ENCODE data around the gene PID1.

The PID1 gene

DNA sequence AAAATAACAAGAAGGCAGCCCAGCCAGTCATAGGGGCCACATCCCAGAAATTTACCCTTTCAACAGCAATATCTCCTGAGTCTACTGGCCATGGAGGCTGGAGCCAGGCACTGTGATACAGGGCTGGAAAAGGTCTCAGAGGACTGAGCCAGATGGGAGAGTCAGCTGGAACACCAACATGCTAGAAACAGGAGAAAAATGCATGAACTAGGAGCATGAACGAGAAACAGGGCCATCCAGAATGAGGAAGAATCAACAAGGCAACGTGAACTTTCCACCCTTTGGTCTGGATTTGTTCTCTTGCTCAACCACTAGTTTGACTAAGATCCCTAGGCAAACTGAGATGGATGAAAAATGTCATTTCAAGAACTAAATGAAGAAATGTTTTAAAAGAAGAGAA is 13.1 kb downstream of the PID1 start:
- no peak for DNase-seq

DNA sequence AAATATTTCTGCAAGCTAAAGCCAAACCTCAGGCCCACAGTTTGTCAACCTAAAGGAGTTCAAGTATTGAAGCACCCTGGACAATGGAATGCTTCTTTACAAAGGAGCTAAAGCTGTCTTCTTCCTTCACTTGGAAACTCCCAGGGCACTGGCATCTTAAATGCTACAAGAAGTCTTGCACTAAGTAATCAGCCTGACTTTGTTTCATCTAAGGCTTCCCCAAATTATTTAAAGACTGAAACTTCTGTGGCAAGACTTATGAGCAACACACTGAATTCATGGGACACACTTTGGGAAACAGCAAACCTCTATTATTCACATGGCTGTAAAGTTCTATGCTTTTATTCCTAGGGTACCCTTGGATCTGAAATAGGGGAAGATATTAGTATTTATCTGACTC is 14.7 kb downstream of the PID1 start:
- DNase-seq = no peak

DNA sequence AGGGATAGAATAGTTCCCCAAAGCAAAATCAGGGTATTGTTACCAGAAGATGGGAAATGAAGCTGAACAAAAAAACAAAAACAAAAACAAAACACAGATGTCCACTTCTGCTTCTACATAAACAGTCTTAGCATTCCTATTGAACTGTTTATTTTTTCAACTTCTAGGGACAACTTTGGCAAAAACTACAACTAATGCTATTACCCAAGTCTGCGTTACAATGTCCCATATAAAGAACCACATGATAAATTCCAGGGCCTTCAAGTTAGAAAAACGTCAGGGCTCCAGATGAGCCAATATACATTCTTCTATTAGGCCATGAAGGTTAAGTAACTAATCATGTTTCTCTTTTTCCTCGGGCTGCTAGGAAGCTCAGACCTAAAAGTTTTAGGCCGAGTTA is 16.9 kb downstream of the PID1 start:
- DNase-seq = no peak

DNA sequence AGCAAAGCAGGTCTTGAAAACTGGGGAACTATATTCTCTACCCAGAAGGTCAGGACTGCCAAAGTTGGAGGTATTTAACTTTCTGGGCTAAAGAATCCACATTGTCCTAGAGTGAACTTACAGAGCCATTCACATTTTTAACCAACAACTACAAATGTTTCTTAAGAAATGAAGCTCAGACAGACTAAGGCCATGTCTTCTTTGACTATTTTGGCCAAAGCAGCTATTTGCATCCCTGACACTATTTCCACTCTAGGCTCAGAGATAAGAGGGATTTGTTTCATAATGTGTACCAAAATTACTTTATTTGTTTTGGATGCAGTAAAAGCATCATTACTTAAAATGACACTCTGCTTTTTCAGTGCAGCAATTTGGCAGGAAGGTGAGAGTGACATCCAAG is 18.1 kb downstream of the PID1 start:
- DNase-seq = no peak

DNA sequence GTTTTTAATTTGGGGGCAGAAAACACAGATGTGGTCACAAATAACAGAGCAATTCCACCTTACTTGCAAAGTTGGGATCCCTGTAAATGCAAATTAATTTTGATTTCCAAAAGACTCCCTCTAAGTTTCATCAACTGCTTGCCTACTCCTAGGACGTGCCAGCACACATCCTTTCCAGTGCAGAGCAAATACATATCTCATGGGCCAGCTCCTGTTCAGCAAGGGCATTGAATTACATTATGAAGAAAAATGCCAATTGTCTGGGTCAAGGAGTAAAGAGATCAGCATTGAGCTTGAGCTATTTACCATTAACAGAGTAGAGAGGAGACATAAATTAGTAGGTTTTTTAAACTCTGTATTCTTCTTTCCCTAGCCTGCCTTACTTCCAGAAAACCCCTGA is 18.8 kb downstream of the PID1 start:
- no peak for DNase-seq

DNA sequence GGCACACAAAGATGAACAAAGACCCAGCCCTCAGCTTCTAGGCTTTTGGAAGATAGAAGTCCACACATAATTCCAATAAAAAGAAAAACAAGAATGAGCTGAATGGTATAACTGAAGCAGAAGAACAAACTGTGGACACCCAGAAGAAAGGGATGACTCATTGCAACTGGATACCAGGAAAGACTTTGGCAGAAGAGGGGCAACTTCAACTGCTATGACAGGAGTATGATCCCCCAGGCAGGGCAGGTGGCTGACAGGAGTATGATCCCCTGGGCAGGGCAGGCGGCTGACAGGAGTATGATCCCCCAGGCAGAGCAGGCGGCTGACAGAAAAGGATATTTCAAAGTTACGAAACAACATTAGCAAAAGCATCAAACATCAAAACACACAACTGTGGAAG is 21.6 kb downstream of the PID1 start:
- DNase-seq = no peak

DNA sequence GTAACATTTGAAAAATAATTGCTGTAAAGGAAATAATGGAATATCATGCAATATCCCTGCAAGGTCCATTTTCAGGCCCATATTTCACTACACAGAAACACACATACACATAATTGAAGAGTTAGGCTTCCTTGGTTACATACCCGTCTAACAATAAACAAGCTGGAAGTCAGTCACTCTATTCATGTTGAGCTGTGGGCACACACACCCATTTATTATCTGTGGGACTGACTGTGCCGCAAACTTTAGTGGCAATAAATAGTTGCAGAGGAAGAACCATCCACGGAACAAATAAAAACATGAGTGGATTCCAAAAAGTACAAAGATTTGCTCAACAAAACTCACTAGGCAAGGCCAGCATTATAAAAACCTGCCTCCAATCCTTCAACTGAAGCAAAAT is 24.8 kb downstream of the PID1 start:
- no peak for DNase-seq

DNA sequence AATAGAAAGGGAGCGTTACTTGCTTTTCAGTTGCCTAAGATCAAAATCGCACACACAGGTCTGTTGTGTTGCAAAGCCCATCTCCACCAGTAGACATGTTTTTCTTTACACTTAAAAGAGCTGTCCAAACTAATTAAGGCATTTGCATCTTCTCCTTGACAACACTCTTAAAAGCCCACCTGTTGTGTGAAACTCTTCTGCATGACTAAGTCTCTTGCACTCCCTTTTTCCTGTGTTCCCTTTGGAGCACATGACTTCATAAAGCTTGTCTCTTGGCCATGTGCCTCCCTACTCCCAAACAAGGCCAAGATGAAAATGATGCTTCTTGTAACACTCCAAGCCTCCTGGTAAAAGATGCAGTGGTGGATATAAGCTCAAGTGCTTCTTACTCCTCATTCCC is 26.1 kb downstream of the PID1 start:
- no peak for DNase-seq

DNA sequence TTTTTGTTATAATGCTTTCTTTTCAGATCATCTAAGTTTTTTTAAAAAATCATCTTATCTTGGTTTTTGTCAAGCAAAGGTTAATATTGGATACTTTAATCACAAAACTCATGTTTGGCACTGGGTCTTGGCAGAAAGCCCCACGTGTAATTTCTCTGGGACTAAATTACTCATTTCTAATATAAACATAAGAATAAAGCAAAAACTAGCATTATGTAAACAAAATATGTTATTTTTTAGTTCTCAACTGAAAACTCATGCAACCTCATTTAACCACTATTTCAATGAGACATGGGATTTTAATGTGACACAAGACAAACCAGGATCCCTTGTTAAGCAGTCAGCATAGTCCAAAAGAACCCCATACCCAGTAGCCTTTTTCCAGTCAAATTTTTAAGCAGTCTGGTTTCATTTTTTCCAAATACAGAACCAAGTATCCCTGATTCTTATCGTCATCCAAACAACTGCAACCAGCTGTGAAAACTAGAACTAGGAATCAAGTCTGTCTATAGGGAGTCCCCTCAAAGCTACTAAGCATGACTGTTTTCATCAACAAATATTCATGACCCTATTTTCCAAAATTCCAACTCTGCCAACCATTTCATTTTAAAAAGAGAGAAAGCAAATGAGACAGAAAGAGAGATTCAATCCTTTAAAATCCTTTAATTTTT is 27.1 kb downstream of the PID1 start:
- DNase-seq = no peak

DNA sequence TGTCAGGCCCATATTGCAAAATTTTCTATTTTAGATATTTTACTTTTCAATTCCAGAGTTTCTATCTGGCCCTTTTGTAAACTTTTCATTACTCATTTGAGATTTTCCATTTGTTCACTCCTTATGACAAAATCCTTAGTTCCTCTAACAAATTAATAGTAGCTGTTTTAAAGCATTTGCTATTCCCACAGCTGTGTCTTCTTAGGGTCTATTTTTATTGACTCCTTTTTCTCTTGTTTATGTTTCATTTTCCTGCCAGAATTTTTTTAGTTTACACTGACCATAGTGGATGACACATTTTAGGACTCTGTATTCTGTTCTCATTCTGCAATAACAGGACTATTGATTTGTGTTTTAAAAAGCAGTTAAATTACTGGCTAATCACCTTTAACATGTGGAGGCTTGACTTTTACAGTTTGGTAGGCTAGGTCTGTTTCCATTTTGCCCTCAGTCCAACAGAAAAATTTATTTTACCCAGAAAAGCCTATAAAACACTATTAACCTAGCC is 30.0 kb downstream of the PID1 start:
- DNase-seq = no peak

DNA sequence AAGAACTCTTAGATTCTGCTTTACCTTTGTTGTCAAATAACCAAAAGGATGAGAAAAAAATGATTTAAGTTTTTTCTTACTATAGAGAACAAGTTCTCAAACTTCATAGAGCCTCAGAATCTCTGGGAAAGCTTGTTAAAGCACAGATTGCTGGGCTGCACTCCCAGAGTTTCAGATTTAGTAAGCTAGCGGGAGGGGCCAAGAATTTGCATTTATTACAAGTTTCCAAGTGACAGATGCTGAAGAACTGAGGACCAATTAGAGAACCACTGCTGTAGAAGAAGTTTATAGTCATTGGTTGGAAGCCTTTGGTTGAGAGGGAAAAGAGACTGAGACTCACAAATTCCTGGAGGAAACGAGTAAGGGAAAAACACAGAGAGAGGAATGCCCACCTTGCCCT is 32.1 kb downstream of the PID1 start:
- DNase-seq = no peak

DNA sequence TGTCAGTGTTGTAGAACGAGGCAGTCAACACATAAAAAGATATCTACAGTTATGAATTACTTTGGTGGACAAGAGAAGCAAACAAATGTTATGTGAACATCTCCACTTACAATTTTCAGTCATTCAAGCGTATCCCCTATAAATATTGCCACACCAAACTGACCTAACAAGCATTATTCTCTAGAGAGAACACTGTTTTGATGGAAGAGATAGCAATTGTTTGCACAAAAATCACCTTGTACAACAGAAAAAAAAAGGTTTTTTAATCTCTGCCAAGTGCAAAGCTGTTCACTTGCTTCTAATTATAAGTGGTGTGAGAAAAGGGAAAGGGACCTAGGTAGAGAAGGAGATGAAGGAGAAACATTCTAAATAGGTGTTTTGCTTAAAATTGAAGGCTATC is 33.8 kb downstream of the PID1 start:
- DNase-seq = no peak

DNA sequence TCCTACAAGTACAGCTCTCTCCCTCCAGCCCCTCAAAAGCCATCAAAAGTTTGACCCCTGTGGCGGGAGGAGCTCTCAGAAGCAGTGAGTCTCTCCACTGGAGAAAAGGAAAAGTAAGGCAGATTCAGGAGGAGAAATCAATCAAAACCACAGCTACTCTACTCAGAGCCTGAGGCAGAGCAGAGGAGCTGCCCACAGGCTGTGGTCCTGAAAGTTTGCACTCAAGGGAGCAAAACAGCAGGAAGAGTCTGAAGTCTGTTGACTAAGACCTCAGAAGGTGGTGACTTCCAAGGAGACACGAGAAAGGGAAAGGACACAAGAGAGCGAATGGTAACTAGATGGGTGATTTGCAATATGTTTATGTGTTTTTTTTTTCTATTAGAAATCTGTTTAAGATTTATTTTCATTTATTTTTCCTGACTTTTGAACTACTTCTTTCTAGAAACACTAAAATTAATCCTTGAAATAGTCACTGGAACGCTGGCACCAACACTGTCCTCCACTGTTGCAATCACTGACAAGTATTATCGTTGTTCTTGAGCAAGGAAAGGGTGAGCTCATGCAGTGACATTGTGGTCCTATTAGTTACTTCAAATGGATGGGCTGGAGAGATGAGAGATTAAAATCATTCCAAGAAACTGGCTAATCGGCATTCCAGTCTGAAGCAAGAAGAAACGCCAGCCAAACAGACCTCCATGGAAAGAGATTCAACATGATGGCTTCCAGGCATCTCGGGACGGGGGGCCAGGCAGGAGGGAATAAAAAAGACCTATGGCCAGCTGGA is 35.8 kb downstream of the PID1 start:
- no peak for DNase-seq

DNA sequence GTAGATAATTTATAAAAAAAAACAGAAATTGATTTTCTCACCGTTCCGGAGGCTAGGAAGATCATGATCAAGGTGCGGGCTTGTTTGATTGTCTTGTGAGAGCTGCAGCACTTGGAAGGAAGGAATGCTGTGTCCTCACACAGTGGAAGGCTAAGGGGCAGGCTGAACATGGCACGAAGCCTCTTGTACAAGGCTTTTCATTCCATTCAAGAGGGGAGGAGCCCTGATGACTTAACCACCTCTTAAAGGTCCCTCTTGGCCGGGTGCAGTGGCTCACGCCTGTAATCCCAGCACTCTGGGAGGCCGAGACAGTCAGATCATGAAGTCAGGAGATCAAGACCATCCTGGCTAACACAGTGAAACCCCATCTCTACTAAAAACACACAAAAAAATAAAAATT is 39.2 kb downstream of the PID1 start:
- no peak for DNase-seq

DNA sequence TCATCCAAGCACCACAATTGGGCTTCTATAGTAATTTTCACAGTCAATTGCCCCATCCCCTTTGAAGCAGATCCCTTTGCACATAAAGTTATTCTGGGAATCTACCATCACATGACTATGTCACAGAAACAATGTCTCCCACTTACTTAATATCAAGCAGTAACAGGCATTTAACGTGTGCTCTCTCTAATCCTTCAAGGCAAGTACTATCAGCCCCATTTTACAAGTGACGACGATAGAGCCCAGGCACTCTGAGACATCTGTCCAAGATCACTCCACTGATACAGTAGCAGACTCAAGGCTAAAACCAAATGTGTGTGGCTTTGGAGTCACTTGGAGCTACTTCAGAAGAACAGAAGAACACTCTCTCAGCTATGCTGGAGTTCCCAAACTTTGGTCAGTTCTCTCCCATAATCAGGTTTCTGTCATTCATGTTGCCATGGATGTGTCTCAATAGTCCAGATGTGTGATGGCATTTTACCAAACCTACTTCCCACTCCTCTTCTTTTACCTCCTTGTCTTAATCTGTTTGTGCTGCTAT is 39.7 kb downstream of the PID1 start:
- DNase-seq = no peak

DNA sequence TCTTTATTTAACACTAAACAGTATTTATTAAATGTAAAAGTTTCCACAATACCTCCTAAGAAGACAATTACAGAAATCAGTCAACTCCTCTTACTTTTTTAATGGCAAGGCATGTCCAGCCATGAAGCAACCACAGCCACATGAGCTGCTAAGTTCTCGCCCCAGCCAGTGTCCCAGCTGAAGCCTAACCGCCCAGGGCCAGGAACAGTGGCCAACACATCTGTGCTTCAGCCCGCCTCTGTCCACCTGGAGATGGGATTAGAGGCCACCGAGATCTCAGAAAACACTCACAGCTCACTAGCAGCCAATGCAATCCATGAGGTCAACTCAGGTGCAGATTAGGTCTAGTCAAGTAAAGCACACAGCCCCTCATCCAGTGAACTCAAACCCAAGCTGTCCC is 40.2 kb downstream of the PID1 start:
- DNase-seq = no peak

DNA sequence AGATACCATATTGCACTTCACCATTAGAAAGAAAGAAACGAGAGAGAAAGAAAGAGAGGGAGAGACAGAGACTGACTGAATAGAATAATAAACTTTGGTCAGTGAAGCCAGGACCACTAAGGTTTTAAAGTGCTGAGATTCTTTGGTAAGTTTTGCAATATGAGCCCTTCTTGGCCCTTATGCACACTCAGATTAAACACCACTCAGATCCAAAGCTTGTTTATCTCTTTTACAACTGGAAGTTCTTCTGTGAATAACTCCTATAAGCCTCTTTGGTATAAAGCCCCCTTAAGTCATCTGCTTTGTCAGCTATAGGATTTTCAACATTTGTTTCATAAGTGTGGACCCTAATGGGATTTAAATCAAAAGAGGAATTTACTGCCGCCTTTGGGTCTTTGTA is 40.8 kb downstream of the PID1 start:
- no peak for DNase-seq

DNA sequence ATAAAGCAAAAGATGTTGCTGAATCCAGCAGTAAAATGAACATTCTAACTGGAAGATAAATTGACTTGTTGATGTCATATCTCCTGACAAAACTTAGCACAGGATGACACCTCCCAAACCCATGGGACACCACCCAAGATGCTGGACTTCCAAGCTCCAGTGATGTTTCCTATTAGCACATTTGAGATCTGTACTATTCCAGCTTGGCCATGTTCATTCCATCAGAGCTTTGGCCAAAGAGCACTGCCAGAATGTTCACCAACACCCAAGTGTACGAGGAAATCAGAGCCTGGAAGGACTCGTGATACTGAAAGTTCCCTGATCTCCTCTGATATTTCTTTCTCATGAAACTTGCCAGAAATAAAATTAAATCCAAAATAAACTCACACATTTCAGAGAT is 44.7 kb downstream of the PID1 start:
- no peak for DNase-seq

DNA sequence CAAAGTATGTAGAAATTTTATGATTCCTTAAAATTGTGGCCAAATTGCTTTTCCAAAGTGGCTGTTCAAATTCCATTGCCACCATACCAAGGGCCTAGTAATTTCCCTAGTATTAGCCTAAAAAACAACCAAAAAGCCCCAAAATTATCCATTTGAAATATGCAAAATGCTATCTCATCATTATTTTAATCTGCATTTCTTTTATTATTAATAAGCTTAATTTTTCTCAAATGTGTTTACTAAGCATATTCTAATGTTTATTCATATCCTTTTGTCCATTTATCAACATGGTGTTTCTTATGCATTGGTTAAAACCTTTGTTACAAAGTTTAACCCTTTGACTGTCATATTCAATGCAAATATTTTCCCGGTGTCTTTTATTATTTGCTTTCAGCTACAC is 48.0 kb downstream of the PID1 start:
- DNase-seq = no peak

DNA sequence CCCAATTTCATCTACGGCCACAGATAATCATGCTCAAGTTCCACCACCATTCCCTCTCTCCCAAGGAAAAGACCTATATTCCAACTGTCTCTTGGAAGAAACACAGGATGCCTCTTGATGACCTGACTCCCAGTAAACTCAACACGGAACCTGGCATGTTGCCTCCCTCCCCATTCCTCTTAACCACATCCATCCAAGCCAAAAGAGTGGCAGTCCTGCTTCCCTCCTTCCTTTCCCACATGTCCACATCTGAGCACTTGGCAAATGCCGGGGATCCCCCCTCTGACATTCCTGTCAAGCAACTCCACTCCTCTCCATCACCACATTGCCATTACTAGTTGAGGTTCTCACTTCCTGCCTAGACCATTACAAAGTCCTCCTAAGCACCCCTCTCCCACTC is 49.4 kb downstream of the PID1 start:
- DNase-seq = no peak

DNA sequence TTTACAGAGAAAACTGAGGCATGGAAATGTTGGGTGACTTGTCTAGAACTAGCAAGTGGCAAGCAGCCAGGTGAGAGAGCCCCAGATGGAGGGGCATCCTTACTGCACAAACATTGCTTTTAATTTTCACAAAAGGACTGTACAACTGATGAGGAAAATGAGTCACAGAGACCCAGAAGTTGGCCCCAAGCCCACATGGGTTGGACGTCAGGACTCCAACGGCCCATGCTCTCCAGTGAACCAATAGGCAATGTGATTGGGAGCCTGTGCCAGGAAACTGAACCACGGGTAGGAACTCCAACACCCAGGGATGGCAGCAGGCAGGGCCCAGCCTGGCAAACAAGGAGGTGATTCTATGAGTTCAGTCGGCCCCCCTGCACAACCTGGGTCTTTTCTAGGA is 50.8 kb downstream of the PID1 start:
- no peak for DNase-seq

DNA sequence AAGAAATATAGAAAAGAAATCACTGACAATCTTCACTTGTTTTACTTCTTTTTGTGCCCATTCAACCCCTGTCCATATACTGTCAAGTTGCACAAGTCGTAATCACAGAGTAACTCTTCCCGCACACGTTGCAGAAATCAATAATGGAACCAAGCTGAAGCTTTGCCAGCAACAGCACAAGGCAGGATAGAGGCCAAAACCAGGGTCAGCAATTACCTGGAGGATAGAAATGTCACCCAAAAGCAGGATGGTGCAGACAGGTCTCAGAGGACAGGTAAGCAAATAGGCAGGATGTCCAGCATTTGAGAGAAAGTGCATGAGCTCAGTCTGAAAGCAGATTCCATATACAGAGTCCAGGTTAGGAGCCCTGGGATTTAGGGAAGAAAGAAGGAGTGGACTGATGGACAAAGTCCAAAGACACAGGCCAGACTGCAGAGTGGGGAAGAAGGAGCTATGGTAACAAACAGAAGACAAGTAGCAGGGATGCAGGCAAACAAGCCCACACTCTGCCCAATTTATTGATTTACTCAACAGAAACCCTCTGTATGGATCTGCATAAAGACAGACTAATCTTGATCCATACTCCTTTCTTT is 52.7 kb downstream of the PID1 start:
- DNase-seq = no peak

DNA sequence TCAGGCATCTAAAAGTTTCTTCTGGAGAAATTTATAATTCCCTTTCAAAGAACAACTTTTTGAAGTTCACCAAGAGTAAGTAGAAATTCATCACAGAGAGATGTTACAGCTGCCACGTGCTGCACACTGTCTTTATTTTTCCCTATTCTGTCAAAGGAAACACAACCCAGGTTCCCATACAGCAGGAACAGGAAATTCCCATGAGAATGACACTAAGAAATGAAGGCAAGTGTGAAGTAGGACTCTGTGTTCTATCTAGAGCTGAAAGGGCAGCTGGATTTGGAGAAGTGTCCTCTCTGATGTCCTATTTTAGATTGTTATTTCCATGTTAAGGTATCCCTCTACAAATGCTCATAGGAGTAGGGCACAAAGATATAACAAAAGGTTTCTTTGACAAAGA is 58.8 kb downstream of the PID1 start:
- no peak for DNase-seq

DNA sequence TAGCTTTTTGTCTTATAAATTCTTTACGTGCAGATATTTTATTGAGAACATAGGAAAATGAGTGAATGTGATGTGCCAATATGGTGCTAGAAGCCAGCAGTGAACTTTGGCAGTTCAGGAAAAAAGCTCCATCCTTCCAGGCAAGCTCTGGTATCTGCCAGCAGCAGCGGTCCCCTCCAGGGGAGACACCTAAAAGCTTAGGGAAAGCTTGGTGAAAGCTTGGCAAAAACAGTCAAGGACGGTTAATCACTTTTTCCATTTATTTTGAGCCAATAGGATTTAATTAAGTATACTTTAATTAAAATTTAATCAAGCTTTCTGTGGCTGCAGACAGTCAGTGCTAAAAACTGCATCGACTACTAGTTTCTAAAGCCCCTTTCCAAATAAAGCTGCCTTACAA is 60.4 kb downstream of the PID1 start:
- DNase-seq = no peak
